22Rv1 (cell line): ENCODE measurements around the gene SIT1.

Experiments used
- ZFX ChIP-seq: fragments of 450-650 bp; IDR thresholded peaks from 2 replicates; pipeline ENCODE4 v1.6.1; 2017; ENCODE audit warnings: antibody characterized with exemption, borderline replicate concordance
- TF ChIP-seq, protein P1 (sequence below): fragments of 450-650 bp; IDR thresholded peaks from 2 replicates; pipeline ENCODE4 v1.5.1; 2017; ENCODE audit warnings: mild to moderate bottlenecking

DNA sequence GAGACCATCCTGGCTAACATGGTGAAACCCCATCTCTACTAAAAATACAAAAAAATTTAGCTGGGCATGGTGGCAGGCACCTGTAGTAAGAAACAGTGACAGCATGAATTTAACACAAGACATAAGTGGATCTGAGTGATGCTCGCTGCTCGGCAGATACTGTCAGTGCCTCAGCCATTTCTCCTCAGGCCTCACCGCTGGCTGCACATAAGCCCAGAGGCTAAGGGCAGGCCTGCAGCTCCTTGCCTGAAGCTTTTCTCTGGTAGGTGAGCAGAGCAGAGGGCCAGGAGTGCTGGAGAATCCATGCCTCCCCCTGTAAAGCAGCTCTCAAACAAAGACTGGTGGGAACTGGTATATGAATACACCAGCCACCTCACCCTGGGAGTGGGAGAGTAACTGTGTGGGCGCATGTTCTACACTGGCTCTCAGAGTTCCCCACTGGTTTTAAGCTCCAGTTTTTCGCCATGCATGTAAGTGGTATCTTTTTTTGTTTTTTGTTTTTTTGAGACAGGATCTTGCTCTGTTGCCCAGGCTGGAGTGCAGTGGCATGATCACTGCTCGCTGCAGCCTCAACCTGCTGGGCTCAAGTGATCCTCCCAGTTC lies 22.2 kb downstream of the SIT1 start:
- TF ChIP-seq, protein P1, sequence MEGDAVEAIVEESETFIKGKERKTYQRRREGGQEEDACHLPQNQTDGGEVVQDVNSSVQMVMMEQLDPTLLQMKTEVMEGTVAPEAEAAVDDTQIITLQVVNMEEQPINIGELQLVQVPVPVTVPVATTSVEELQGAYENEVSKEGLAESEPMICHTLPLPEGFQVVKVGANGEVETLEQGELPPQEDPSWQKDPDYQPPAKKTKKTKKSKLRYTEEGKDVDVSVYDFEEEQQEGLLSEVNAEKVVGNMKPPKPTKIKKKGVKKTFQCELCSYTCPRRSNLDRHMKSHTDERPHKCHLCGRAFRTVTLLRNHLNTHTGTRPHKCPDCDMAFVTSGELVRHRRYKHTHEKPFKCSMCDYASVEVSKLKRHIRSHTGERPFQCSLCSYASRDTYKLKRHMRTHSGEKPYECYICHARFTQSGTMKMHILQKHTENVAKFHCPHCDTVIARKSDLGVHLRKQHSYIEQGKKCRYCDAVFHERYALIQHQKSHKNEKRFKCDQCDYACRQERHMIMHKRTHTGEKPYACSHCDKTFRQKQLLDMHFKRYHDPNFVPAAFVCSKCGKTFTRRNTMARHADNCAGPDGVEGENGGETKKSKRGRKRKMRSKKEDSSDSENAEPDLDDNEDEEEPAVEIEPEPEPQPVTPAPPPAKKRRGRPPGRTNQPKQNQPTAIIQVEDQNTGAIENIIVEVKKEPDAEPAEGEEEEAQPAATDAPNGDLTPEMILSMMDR = no peak
- TF ChIP-seq ZFX = no peak
